T-cell (primary cell): ENCODE data around the gene PNLIPRP2. TPM values are rescaled to one million over a fixed set of nuclear protein-coding genes. Genes with fewer than 3 reads are reported as not detected.

Experiments
- ATAC-seq, 4 experiments: fragments of 200-7000 bp in 3 of 4; fragments of 150-1000 bp in 1 of 4; cut with Tn5 transposase; replicated peaks in 1 of 4; 1 replicate in 3 of 4; 2 replicates in 1 of 4; pipeline ENCODE4 v1.10.0; 2021; ENCODE audit warnings: moderate library complexity in 3 of 4, mild to moderate bottlenecking in 2 of 4, moderate number of reproducible peaks in 1 of 4
- CTCF ChIA-PET, 2 donors: fragments of 300-600 bp; sonication (Branson Sonifier 250); formaldehyde crosslinking; loops; one replicate each; lab custom pipeline; 2022; ENCODE audit warnings: antibody characterized with exemption in 2 of 2; lab: Charles Lee
- POLR2A ChIA-PET, 2 donors: fragments of 300-600 bp; sonication (Branson Sonifier 250); formaldehyde crosslinking; loops; one replicate each; lab custom pipeline; 2022; ENCODE audit warnings: antibody characterized with exemption in 2 of 2; lab: Charles Lee
- DNase-seq, 35 experiments: peaks; one replicate each; pipeline versions ENCODE4 v3.0.0 to v3.0.0-alpha.2; 2013 to 2023
- H3K27ac ChIP-seq: one replicate; pipeline ENCODE4 v1.5.1; 2013; ENCODE audit warnings: low read length
- H3K27me3 ChIP-seq, 2 experiments: replicated peaks in 1 of 2; 1 replicate in 1 of 2; 2 replicates in 1 of 2; pipeline versions ENCODE4 v1.6.1 to v1.7.0; 2013; ENCODE audit warnings: low read length in 1 of 2, mixed read lengths in 1 of 2; ENCODE audit not compliant: control insufficient read depth in 2 of 2, insufficient read depth in 2 of 2; ENCODE audit errors: extremely low read depth in 1 of 2
- H3K36me3 ChIP-seq, 2 donors: 1 replicate in 1 of 2; 2 replicates in 1 of 2; pipeline versions ENCODE4 v1.6.1 to v1.7.0; 2013; ENCODE audit warnings: low read length in 1 of 2; ENCODE audit not compliant: control insufficient read depth in 2 of 2, insufficient read depth in 1 of 2; ENCODE audit errors: extremely low read depth in 1 of 2
- H3K4me1 ChIP-seq, 2 experiments: 1 replicate in 1 of 2; 2 replicates in 1 of 2; pipeline versions ENCODE4 v1.6.1 to v1.7.0; 2013; ENCODE audit warnings: low read length in 2 of 2, mixed read lengths in 1 of 2; ENCODE audit not compliant: insufficient read depth in 2 of 2, control insufficient read depth in 1 of 2; ENCODE audit errors: extremely low read depth in 1 of 2
- H3K4me3 ChIP-seq, 2 donors: 1 replicate in 1 of 2; 2 replicates in 1 of 2; pipeline versions ENCODE4 v1.5.1 to v1.7.0; 2013; ENCODE audit warnings: mild to moderate bottlenecking in 2 of 2, low read length in 1 of 2, moderate library complexity in 1 of 2; ENCODE audit not compliant: control insufficient read depth in 1 of 2; ENCODE audit errors: extremely low read depth in 1 of 2
- H3K9me3 ChIP-seq: 2 replicates; pipeline ENCODE4 v1.7.0; 2013
- H3K27ac Mint-ChIP-seq, 2 donors: one replicate each; pipeline ENCODE4 v1.8.0; 2020 to 2021; ENCODE audit warnings: mild to moderate bottlenecking in 2 of 2, mixed read lengths in 2 of 2
- H3K27me3 Mint-ChIP-seq, 2 donors: one replicate each; pipeline ENCODE4 v1.8.0; 2021 to 2022; ENCODE audit warnings: mixed read lengths in 2 of 2
- H3K36me3 Mint-ChIP-seq: one replicate; pipeline ENCODE4 v1.8.0; 2021; ENCODE audit warnings: mixed read lengths
- H3K4me1 Mint-ChIP-seq, 3 donors: one replicate each; pipeline ENCODE4 v1.8.0; 2020 to 2022; ENCODE audit warnings: mixed read lengths in 3 of 3, mild to moderate bottlenecking in 1 of 3
- H3K4me3 Mint-ChIP-seq, 3 donors: one replicate each; pipeline ENCODE4 v1.8.0; 2020 to 2022; ENCODE audit warnings: mild to moderate bottlenecking in 3 of 3, mixed read lengths in 3 of 3, moderate library complexity in 3 of 3
- H3K9me3 Mint-ChIP-seq, 3 donors: one replicate each; pipeline ENCODE4 v1.8.0; 2020 to 2022; ENCODE audit warnings: mixed read lengths in 3 of 3
- WGBS: methylation state at CpG from one replicate; pipeline ENCODE4 v1.1.5; 2013; ENCODE audit warnings: missing lambda C conversion rate; ENCODE audit not compliant: insufficient coverage; 5-methylcytosine and 5-hydroxymethylcytosine counted together
- total RNA-seq, 35 experiments: library from RNA in 6 of 35; stranded (reverse) in 6 of 35; fragments of 120-200 nt in 1 of 35; gene quantifications; one replicate each; pipeline versions ENCODE4 v1.2.1 to v1.2.4 and lab custom pipeline; 2013 to 2026

Gene PNLIPRP2
- total RNA-seq, 5 donors from 2014 or later (not counting 1 experiment from before 2014, with no cell fraction given) = 0.82 to 0.96 (median 0.89) TPM; not detected in 2

DNA sequence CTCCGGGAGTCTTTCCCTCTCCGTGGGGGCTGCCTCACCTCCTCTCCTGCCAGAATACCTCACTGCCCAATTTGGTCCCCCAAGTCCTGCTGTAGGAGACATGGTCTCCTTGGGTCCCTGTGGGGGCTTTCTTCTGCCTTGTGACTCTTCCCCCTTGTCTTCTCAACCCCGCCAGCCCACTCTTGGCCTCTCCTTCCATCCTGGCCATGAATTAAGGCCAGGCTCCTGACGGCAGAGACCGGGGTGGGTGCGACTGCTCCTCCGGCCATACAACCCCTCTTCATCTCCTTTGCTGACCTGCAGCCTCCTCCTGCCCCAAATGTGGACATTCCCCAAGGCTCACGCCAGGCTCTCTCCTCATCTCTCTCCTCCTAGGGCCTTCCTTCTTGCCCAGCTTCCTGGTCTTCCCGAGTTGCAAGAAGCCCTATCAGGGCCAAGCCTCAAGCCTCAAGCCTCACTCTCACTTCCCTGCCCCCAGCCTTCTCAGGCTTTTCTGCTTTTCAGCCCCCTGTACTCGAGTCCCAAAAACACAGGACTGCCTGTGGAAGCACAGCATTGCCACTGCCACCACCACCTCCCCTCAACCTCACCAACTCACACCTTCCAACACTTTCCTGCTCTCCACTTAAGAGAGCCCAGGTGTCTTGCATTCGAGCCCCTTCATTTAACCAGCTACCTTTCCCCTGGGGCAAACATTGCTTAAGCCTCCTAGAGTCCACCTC, 1.3 kb downstream of the PNLIPRP2 start:
- Mint-ChIP-seq H3K4me3 (no peak overlapping the region), H3K4me1 (no peaks in the 10 kb centered on the region), H3K27ac (no peak overlapping the region), H3K9me3 (peaks cover 0 to 4% (median 0%) of the 10 kb centered on the region in 3 donors), H3K36me3 (no peaks in the 10 kb centered on the region), H3K27me3 (peaks cover 27 to 37% of the 10 kb centered on the region in 2 donors)
- 75% methylated on average over 11 of the region's 11 CpGs for WGBS
- Histone ChIP-seq H3K27ac (no peak overlapping the region), H3K4me3 (no peak overlapping the region), H3K4me1 (no peaks in the 10 kb centered on the region), H3K27me3 (peaks cover 0 to 15% of the 10 kb centered on the region in 2 experiments), H3K36me3 (no peaks in the 10 kb centered on the region), H3K9me3 (no peaks in the 10 kb centered on the region)
- ATAC-seq (no peak), DNase-seq (no peak)
- POLR2A ChIA-PET = no interaction called here
- CTCF ChIA-PET = interaction anchor here in 1 of 2 donors (0.6 kb wide), 1 partner anchor 9 kb away, joined by 3 read pairs; no protein-coding TSS in a partner anchor

DNA sequence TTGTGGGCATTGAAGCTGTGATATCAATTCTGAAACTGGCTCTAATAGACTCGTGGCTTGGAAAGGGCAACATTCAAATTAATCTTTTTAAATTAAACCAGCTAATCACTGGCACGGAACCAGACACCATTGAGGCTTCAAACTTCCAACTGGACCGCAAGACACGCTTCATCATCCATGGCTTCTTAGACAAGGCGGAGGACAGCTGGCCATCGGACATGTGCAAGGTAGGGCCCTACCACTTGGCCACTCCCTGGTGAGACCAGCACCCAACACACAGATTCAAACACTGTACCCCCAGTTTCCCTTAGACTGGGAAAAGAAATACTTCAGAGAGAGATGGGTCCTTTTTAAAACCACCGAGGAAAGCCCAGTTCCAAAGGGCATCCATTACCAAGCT, 5.1 kb downstream of the PNLIPRP2 start:
- no peak overlapping the region for H3K27ac ChIP-seq
- Mint-ChIP-seq H3K9me3 (no peaks in the 10 kb centered on the region), H3K27ac (no peak overlapping the region), H3K4me1 (no peaks in the 10 kb centered on the region), H3K27me3 (peaks cover 28 to 42% of the 10 kb centered on the region in 2 donors), H3K4me3 (no peak overlapping the region), H3K36me3 (no peaks in the 10 kb centered on the region)
- no peaks in the 10 kb centered on the region for H3K36me3 ChIP-seq
- H3K4me3 ChIP-seq = no peak overlapping the region
- H3K4me1 ChIP-seq = no peaks in the 10 kb centered on the region
- 89% methylated on average over 4 of the region's 7 CpGs for WGBS
- H3K9me3 ChIP-seq = no peaks in the 10 kb centered on the region
- no peak for ATAC-seq
- DNase-seq = no peak
- ChIA-PET POLR2A (no interaction called here), CTCF (no interaction called here)
- H3K27me3 ChIP-seq = peaks cover 3 to 24% of the 10 kb centered on the region in 2 experiments

DNA sequence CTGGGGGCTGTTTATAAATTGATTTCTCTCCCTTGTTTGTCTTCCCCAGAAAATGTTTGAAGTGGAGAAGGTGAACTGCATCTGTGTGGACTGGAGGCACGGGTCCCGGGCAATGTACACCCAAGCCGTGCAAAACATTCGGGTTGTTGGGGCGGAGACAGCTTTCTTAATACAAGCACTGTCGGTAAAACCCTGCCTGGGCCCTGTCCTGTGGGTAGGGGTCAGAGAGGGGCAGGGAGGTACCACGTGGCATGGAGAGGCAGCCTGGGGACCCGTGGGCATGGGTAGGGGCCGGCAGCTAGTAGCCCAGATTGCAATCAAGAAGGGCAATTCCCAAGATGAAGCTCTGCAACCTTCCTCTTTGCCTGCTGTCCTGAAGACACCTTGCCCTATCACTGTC, 6.1 kb downstream of the PNLIPRP2 start:
- Histone ChIP-seq H3K27me3 (peaks cover 3 to 24% of the 10 kb centered on the region in 2 experiments), H3K36me3 (no peaks in the 10 kb centered on the region), H3K4me3 (no peak overlapping the region), H3K9me3 (no peaks in the 10 kb centered on the region), H3K4me1 (no peaks in the 10 kb centered on the region), H3K27ac (no peak overlapping the region)
- ATAC-seq (no peak), DNase-seq (no peak)
- H3K27me3 Mint-ChIP-seq = peaks cover 28 to 39% of the 10 kb centered on the region in 2 donors
- POLR2A ChIA-PET = no interaction called here
- 72% methylated on average over 9 of the region's 9 CpGs for WGBS
- H3K36me3 Mint-ChIP-seq = no peaks in the 10 kb centered on the region
- no peaks in the 10 kb centered on the region for H3K4me1 Mint-ChIP-seq
- no peaks in the 10 kb centered on the region for H3K9me3 Mint-ChIP-seq
- CTCF ChIA-PET = no interaction called here
- H3K4me3 Mint-ChIP-seq = no peak overlapping the region
- no peak overlapping the region for H3K27ac Mint-ChIP-seq

DNA sequence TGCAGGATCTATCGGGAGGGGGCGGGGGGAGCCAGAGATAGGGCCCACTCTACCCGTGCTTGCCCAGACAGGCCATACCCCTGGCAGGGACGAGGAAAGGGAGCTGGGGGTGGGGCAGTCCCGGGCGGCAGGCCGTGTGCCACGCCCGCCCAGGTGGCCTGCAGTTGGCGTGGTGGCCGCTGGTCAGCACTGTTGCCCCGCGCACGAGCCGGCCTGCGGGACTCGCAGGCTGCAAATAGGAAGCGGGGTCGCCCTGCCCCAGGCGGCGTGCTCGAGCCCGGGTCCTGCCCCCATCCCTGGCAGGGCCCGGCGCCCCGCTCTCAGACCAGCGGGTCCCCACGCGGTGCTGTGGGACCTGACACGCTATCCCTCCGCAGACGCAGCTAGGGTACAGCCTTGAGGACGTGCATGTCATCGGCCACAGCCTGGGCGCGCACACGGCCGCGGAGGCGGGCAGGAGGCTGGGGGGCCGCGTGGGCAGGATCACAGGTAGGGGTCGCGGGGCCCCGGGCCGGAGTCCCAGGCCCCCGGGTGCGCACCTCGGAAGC, 6.7 kb downstream of the PNLIPRP2 start:
- Mint-ChIP-seq H3K4me1 (no peaks in the 10 kb centered on the region), H3K9me3 (no peaks in the 10 kb centered on the region), H3K4me3 (no peak overlapping the region), H3K27me3 (peaks cover 28 to 33% of the 10 kb centered on the region in 2 donors), H3K36me3 (no peaks in the 10 kb centered on the region), H3K27ac (no peak overlapping the region)
- Histone ChIP-seq H3K4me1 (no peaks in the 10 kb centered on the region), H3K27ac (no peak overlapping the region), H3K36me3 (no peaks in the 10 kb centered on the region), H3K27me3 (peaks cover 3 to 24% of the 10 kb centered on the region in 2 experiments), H3K9me3 (no peaks in the 10 kb centered on the region), H3K4me3 (no peak overlapping the region)
- ATAC-seq (peak in 1 of 4 experiments; percentile 9), DNase-seq (no peak)
- WGBS = 12% methylated on average over 48 of the region's 49 CpGs
- CTCF ChIA-PET = no interaction called here
- POLR2A ChIA-PET = no interaction called here

DNA sequence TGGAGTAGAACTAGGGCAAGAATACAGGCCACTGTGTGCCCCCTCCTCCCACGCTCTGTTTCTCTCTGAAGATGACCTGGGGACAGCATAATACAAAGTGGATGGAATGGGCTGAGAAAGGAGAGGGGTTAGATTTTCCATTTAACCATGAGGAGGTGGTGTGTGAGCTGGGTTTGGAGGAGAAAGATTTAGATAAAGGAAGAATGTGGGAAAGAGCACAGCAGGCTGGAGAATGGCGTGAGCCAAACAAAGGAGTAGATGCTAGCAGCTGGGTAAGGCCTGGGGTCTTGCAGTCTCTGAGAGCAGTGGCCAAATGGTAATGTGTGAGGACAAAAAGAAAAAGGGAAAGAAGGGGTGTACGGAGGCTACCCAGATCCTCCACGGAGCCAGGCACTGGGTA, 8.6 kb downstream of the PNLIPRP2 start:
- Mint-ChIP-seq H3K27ac (no peak overlapping the region), H3K4me1 (no peaks in the 10 kb centered on the region), H3K4me3 (no peak overlapping the region), H3K9me3 (no peaks in the 10 kb centered on the region), H3K27me3 (peaks cover 26 to 27% of the 10 kb centered on the region in 2 donors), H3K36me3 (no peaks in the 10 kb centered on the region)
- Histone ChIP-seq H3K4me1 (no peaks in the 10 kb centered on the region), H3K27ac (no peak overlapping the region), H3K9me3 (no peaks in the 10 kb centered on the region), H3K4me3 (no peak overlapping the region), H3K27me3 (peaks cover 3 to 28% of the 10 kb centered on the region in 2 experiments), H3K36me3 (no peaks in the 10 kb centered on the region)
- ATAC-seq = no peak
- ChIA-PET CTCF (no interaction called here), POLR2A (interaction anchor here in 1 of 2 donors (0.6 kb wide), 1 partner anchor 199 kb away, joined by 3 read pairs; no protein-coding TSS in a partner anchor)
- DNase-seq = no peak
- WGBS = 91% methylated on average over 2 of the region's 4 CpGs

DNA sequence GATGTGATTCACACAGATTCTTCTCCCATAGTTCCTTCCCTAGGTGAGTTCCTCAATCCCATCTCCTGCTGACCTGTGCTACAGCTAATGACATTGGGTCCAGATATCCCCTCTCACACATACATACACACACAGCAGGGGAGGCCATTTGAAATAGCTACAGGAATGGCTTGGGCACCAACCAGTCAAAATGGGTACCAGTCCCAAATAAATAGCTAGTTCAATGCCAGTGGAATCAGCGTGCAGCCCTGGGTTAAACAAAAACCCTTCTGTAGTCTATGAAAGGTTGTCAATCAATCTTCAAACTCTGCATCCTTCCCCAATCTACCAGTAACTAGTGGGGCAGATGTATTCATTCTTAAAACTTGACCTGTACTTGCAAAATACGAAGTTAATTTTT, 9.3 kb downstream of the PNLIPRP2 start:
- Histone ChIP-seq H3K27ac (no peak overlapping the region), H3K36me3 (no peaks in the 10 kb centered on the region), H3K9me3 (no peaks in the 10 kb centered on the region), H3K27me3 (peaks cover 3 to 29% of the 10 kb centered on the region in 2 experiments), H3K4me3 (no peak overlapping the region), H3K4me1 (no peaks in the 10 kb centered on the region)
- no peaks in the 10 kb centered on the region for H3K4me1 Mint-ChIP-seq
- H3K27ac Mint-ChIP-seq = no peak overlapping the region
- ChIA-PET CTCF (no interaction called here), POLR2A (interaction anchor here in 1 of 2 donors (0.6 kb wide), 1 partner anchor 198 kb away, joined by 3 read pairs; no protein-coding TSS in a partner anchor)
- WGBS = no CpG with 5 or more reads among the region's 2 CpGs
- no peak overlapping the region for H3K4me3 Mint-ChIP-seq
- DNase-seq (no peak), ATAC-seq (no peak)
- no peaks in the 10 kb centered on the region for H3K36me3 Mint-ChIP-seq
- H3K9me3 Mint-ChIP-seq = no peaks in the 10 kb centered on the region
- peaks cover 22 to 30% of the 10 kb centered on the region in 2 donors for H3K27me3 Mint-ChIP-seq
